HepG2 (cell line): ENCODE measurements around the gene CCDC201. TPM values are rescaled to one million over a fixed set of nuclear protein-coding genes. Genes with fewer than 3 reads are reported as not detected.

Experiments
- ADNP ChIP-seq: sonication (generic); formaldehyde crosslinking; IDR thresholded peaks from 2 replicates; pipeline ENCODE4 v1.4.0; 2020; ENCODE audit warnings: missing genetic modification reagents
- AHDC1 ChIP-seq: sonication (generic); formaldehyde crosslinking; IDR thresholded peaks from 2 replicates; pipeline ENCODE4 v1.5.1; 2020; ENCODE audit warnings: mild to moderate bottlenecking, missing genetic modification reagents, borderline replicate concordance
- ARNTL ChIP-seq: sonication (generic); formaldehyde crosslinking; IDR thresholded peaks from 2 replicates; pipeline ENCODE4 v1.4.0; 2020; ENCODE audit warnings: mild to moderate bottlenecking, missing genetic modification reagents
- CEBPG ChIP-seq: IDR thresholded peaks from 2 replicates; pipeline ENCODE4 v1.6.1; 2016
- FOXO4 ChIP-seq: sonication (generic); formaldehyde crosslinking; conservative IDR thresholded peaks from 2 replicates; pipeline ENCODE4 v1.8.1; 2023; ENCODE audit warnings: missing genetic modification reagents
- HNRNPUL1 ChIP-seq: fragments of 200-400 bp; formaldehyde crosslinking; IDR thresholded peaks from 2 replicates; pipeline ENCODE4 v1.6.1; 2017; ENCODE audit warnings: low read depth, mild to moderate bottlenecking, low read length, moderate library complexity
- IRX3 ChIP-seq: sonication (generic); formaldehyde crosslinking; IDR thresholded peaks from 2 replicates; pipeline ENCODE4 v1.8.1; 2023; ENCODE audit warnings: mild to moderate bottlenecking, low read depth, missing genetic modification reagents, borderline replicate concordance
- NFKBIZ ChIP-seq: IDR thresholded peaks from 2 replicates; pipeline ENCODE4 v1.6.1; 2018; ENCODE audit warnings: missing genetic modification reagents, missing compliant biosample characterization
- NR2F2 ChIP-seq: IDR thresholded peaks from 2 replicates; pipeline ENCODE4 v1.6.1; 2012; ENCODE audit warnings: low read depth, inconsistent platforms, borderline replicate concordance
- RERE ChIP-seq: IDR thresholded peaks from 2 replicates; pipeline ENCODE4 v1.6.1; 2016; ENCODE audit warnings: low read depth, missing genetic modification reagents, missing compliant biosample characterization
- RFX3 ChIP-seq: IDR thresholded peaks from 2 replicates; pipeline ENCODE4 v1.6.1; 2016; ENCODE audit warnings: missing biosample characterization, missing genetic modification reagents
- TBL1XR1 ChIP-seq: fragments of 150-350 bp; IDR thresholded peaks from 2 replicates; pipeline ENCODE4 v1.6.1; 2014; ENCODE audit warnings: borderline replicate concordance, low read length; ENCODE audit not compliant: partially characterized antibody
- TFAP4 ChIP-seq: sonication (generic); IDR thresholded peaks from 2 replicates; pipeline ENCODE4 v1.6.1; 2016; ENCODE audit warnings: low read depth, borderline replicate concordance
- TP53 ChIP-seq: sonication (generic); formaldehyde crosslinking; conservative IDR thresholded peaks from 2 replicates; pipeline ENCODE4 v1.4.0; 2020; ENCODE audit warnings: missing genetic modification reagents
- ZMYM3 ChIP-seq: sonication (generic); formaldehyde crosslinking; IDR thresholded peaks from 2 replicates; pipeline ENCODE4 v1.5.1; 2020; ENCODE audit warnings: mild to moderate bottlenecking, missing genetic modification reagents
- ZSCAN9 ChIP-seq: IDR thresholded peaks from 2 replicates; pipeline ENCODE4 v1.6.1; 2016; ENCODE audit warnings: borderline replicate concordance
- polyA plus RNA-seq, 8 experiments: library from polyadenylated mRNA; depleted of rRNA in 3 of 8; stranded (reverse) in 7 of 8; unstranded in 1 of 8; fragments of >200 nt; fragmentation: Illumina TruSeq in 4 of 8; extraction: Trizol in 4 of 8; gene quantifications; 2 replicates each; pipeline versions ENCODE4 v1.2.1 to v1.2.3, GENCODE V29; 2011 to 2016; ENCODE audit warnings: low read depth in 4 of 8, missing spikeins in 1 of 8, mixed read lengths in 1 of 8; ENCODE audit not compliant: insufficient read depth in 1 of 8
- total RNA-seq, 5 experiments: library from RNA; depleted of rRNA; stranded (reverse); fragments of >200 nt; fragmentation: Illumina TruSeq; extraction: Trizol; gene quantifications; 2 replicates each; pipeline ENCODE4 v1.2.3, GENCODE V29; 2016; ENCODE audit warnings: low read depth in 1 of 5

Gene CCDC201
- total and polyA plus RNA-seq, 2 of the 13 experiments (the other 11 are each of a cell fraction or from before 2014, with no cell fraction given) = 0.92 TPM; not detected in 1

- TF ChIP-seq TP53 = no peak
- TF ChIP-seq IRX3 (CRISPR knock-in tag) = 0 out of 2 replicates have a peak, but pooled peaks have one; percentile 68
- peak; percentile 98 for TF ChIP-seq TFAP4
- TF ChIP-seq RERE (CRISPR knock-in tag) = peak; percentile 53; the same call in 1 of the 2 replicates
- TF ChIP-seq ZSCAN9 = peak; percentile 84; the same call in 1 of the 2 replicates
- peak; percentile 50 for TF ChIP-seq TBL1XR1
- TF ChIP-seq FOXO4 = 0 out of 2 replicates have a peak, but pooled peaks have one; percentile 79
- TF ChIP-seq AHDC1 (CRISPR knock-in tag) = peak; percentile 28
- TF ChIP-seq ZMYM3 (CRISPR knock-in tag) = no peak
- TF ChIP-seq HNRNPUL1 = peak; percentile 87
- TF ChIP-seq NFKBIZ = peak; percentile 79; the same call in 1 of the 2 replicates
- peak; percentile 22; the same call in 1 of the 2 replicates for TF ChIP-seq ARNTL (CRISPR knock-in tag)
- no peak for TF ChIP-seq ADNP (CRISPR knock-in tag)
- TF ChIP-seq NR2F2 = no peak
- TF ChIP-seq RFX3 (CRISPR knock-in tag) = peak; percentile 55
- peak; percentile 75 for TF ChIP-seq CEBPG (CRISPR knock-in tag)
Measured at GRCh38 chr7:45888185-45888992, 15.5 kb upstream of the CCDC201 start, which contains the start of gene IGFBP1 (continued).
